ENCODE results near the gene TSHZ2.

Gene TSHZ2

GRCh38 chr20:53171065-53171464, 198.9 kb downstream of the TSHZ2 start:
- DNase-seq, result no peak

DNA sequence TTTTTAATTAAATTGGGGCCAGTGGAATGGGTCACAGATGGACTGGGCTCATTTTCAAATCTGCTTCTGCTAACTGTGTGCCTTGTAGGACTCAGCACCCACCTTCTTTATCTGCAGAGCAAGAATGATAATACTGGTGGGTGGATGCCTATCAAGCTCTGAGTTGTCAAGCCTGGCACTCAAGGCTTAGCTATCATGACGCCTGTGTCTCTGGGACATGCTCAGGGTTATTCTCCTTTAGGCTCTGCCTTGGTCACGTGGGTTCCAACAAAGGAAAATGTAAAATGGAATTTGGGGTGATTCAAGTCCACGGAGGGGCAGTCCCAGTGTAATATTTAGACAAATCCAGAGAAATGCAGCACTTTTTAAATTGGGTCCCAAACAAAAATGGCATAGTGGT, 202.3 kb downstream of the TSHZ2 start:
- no peak for DNase-seq

- DNase-seq, result no peak
These were observed 203.1 kb downstream of the TSHZ2 start for GRCh38 chr20:53175135-53175780.

- DNase-seq, result no peak
These were observed 204.0 kb downstream of the TSHZ2 start for GRCh38 chr20:53176134-53176533.

DNA sequence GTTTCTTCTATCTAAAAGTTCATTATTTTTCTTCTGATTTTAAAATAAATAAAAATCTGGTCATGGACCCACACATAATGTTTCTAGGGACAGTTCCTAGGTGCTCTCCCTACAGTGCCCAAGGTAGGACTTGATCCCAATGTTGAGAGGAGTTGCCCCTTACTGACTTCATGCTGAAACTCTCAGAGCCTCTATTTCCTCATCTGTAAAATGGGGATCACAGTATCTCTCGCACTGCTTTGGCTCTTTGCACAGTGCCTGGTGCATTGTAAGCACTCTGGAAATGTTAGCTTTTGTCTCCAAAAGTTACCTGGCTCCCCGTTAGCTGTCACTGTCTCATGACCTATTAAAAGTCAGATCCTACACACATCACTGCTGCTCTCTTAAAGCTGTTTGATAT, 205.5 kb downstream of the TSHZ2 start:
- no peak for DNase-seq

- DNase-seq, result no peak
These were observed 207.6 kb downstream of the TSHZ2 start for GRCh38 chr20:53179749-53180148.

DNA sequence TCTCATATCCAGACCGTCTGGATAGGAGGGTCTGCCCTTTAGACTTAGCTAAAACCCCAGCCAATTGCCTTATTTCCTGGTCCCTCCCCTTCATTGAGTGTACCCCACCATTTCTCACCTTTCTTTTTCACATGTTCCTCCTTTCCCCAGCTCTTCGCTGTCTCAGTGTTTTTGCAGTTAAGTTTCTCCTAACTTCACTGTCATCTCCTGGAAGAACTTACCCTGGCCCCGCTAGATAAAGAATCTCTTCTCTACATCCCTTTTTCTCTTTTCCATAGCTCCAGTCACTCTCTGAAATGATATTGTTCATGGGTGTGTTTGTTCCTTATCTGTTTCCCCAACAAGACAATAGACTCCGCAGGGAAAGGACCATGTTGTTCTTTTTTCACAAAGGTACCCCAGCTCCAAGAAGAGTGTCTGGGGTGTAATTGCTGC, 208.8 kb downstream of the TSHZ2 start:
- no peak for DNase-seq

DNA sequence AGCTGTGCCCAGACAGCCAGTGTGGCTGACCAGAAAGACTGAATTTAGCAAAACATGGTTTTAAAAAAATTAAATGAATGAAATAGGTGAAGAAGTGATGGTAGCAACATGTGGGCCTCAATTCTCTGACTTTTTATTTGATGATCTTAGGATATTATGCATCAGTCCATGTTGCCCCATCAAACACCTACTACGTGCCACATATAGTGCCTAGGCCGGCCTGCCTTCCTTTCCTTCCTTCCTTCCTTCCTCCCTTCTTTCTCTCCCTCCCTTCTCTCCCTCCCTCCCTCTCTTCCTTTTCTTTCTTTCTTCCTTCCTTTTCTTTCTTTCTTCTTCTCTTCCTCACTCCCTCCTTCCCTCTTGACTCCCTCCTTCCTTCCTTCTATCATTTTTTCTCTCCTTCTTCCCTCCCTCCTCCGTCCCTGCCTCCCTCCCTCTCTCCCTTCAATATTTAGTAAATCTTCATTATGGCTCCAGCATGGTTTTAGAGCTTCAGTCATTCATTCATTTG, 209.8 kb downstream of the TSHZ2 start:
- no peak for DNase-seq

GRCh38 chr20:53183181-53183580, 211.0 kb downstream of the TSHZ2 start:
- DNase-seq, result no peak

- DNase-seq, result no peak
These were observed 214.5 kb downstream of the TSHZ2 start for GRCh38 chr20:53186635-53187034.

DNA sequence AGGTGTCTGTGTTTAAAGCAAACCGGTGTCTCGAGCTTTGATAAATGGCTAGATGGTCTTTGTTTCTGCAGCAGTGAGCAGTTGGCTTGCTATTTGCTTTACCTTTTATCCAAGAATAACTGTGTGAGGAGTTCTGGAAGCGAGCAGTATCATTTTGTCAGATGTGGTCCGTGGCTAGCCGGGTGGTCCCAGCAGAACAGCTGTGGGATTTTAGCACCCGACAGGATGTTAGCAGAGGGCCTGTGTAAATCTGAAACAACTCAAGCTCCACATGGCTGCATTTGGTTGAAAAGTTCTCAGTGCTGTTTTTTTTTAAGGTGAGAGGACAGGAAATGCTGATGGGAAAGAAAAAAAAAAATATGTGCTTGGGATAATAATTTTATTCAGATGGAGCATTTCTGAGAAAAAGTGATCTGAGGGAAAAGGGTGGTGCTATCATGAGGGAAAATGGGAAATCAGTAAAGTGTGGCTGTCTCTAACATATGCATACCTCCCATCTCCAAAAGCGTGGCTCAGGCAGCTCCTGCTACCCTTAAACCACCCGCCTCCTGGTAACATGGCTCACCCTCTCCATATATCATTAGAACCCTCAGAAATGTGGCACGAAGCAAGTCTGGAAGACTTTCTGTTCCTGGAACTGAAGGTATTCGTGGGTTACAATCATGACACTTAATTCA, 215.4 kb downstream of the TSHZ2 start:
- DNase-seq, result no peak

DNA sequence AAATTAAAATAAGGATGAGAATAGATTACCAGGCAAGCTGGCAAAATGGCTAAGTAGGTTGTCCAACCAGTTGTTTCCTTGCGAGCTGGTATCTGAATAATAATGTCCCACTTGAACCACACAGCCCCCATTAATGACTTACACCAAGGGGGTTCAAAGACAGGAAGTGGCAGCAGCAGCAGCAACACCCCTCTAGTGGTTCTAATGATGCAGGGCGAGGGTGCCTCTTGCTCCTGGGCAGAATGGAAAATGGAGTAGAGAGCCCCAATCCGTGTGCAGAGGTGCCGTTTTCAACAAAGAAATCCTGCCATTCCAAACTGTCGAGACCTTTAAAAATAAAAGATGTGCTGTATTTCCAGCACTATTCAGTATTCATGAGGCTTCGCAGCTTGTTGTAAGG, 218.1 kb downstream of the TSHZ2 start:
- DNase-seq, result no peak

DNA sequence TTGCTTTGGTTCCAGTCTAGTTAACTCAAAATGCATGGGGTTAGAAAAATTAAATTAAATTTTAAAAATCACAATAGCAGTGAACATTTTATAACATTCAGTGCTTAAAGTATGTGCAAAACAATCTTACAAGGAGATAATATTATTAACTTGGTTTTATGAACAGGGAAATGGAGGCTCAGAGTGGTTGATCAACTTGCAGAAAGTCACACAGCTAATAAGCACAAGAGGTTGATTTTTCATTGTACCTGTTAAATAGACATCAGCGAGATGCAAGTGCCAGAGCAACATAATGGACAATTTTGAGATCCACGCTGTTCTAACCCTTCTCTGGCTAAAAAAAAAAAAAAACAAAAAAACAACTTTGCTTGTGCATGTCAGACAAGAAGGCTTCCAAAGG, 219.8 kb downstream of the TSHZ2 start:
- DNase-seq, result no peak

- DNase-seq, result no peak
These were observed 222.4 kb downstream of the TSHZ2 start for GRCh38 chr20:53194306-53195290.

DNA sequence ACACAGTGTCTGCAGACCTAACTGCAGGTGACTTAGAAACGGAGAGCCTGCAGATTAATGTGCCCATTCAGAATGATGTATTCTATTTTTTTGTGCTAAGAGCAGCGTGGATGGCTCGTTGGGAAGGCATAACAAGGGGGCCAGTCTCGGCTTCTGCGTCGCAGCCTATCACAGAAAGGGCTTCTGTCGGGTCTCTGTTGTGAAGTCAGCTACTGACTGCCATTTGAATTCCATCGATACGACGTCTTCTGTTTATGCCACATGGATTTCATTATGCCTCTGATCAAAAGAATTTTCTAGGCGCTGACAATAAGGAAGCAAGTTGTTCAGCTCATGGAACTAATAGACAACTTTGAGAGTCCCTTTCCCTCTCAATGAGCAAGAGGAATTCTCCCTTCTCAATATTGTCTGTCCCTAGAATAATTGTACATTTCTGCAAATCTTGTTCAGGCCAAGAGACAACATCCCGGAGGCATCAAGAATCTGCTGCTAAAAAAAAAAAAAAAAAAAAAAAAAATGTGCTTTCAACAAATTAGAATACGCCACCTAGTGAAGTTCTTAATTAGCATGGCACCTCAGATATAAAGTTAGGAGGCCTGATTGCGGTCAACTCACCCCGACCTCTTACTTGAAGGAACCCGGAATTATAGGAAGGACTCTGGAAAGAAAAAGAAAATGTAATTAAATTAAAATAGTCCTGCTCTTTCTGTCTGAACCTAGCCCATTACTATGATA, 223.9 kb downstream of the TSHZ2 start:
- no peak for DNase-seq

DNA sequence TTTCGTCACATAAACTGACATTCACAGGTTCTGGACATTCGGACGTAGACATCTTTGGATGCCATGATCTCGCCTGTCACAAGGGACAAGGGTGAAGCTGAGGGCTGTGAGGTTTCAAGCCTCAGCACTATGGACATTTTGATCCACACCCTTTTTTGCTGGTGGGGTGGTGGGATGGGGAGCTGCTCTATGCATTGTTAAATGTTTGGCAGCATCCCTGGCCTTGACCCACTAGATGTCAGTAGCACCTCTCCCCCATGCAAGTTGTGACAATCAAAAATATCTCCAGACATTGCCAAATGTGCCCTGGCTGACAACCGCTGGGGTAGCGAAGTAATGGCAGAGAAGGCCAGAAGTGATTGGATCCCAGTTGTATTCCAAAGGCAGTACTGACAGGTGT, 229.4 kb downstream of the TSHZ2 start:
- DNase-seq, result no peak

DNA sequence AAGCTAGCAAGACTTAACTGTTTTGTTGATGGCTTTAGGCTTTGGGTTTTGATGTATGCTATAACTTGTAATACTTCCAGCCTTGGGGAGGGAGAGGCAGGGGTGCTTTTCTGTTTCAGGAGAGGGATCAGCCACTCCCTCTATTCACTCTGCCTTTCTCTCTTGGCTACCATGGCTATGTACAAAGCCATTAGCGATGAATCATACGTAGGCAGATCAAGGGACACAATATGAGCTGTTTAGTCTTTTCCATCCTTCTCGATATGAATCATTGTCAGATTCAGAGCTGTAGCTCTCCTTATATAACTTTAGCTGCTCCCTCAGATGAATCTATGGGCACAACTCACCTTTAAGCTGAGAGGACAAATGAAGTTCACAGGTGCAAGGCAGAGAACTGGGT, 230.6 kb downstream of the TSHZ2 start:
- no peak for DNase-seq

GRCh38 chr20:53205046-53205445, 232.9 kb downstream of the TSHZ2 start:
- no peak for DNase-seq

DNA sequence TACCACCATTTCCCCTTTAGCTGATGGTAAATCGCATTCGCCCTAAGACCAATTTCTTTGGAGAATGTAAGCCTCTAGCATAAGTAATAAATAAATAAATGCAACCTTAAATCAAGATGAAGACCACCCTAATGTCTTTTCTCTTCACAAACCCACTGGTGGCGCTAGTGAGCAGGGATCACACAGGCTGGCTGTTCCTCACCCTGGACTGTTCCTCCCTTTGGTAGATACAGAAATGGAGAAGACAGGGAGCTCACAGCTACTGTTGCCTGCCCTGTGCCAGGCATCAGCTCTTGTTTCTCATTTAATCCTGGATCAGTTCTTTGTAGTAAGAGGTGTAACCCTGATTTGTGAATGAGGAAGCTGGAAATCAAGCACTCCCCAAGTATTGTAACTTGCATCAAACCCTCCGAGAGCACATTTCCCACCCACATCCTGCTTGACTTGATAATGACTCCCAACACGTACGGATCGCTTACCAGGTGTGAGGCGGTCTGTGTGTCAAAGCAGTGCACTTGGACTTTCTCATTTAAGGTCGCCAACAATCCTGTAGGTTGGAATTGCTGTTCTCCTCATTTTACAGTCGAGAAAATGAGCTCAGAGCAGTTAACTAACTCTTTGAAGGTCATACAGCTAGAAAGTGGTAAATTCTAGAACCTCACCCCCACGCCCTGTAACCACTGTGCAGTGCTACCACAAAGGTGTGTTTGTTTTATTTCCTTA, 236.1 kb downstream of the TSHZ2 start:
- DNase-seq, result peak; percentile 48

DNA sequence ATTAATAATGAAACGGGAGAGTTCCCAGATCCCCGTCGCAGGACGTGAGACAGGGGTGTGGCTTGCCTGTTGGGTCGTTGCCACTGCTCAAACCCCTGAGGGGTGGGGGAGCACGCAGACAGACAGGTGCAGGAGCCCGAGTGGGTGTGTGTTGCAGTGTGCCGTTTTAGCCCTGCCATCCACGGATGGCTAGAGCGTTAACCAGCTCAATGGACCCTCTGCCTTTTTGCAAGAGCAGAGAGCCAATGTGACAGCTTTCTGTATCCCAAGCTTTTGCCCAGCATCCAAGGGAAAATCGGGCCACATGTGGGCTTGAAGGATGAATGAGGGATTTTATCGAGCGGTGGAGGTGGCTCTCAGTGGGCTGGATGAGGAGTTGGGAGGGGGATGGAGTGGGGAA, 237.9 kb downstream of the TSHZ2 start:
- DNase-seq, result no peak

GRCh38 chr20:53210931-53211330, 238.8 kb downstream of the TSHZ2 start:
- no peak for DNase-seq

GRCh38 chr20:53212018-53212417, 239.9 kb downstream of the TSHZ2 start:
- no peak for DNase-seq

Data from CD4-positive, alpha-beta T cell treated with Interleukin-6 for 4 hours (primary cell).